Stomach (tissue), 19 donors: ENCODE data around the gene PLEKHO2. TPM values are rescaled to one million over a fixed set of nuclear protein-coding genes. Genes with fewer than 3 reads are reported as not detected.
"Not testable (repeated sequence)": the region's sequence is repeated elsewhere in the genome, so short reads cannot be mapped to it uniquely, and the experiment has no call there.

Experiments
- DNase-seq, 2 donors: peaks; one replicate each; pipeline versions ENCODE4 v3.0.0 to v3.0.0-alpha.2; 2013 to 2019
- H3K27ac ChIP-seq, 5 donors: fragments of 200-600 bp in 4 of 5; sonication (generic) in 4 of 5; one replicate each; pipeline ENCODE4 v1.5.1; 2013 to 2019; ENCODE audit warnings: mild to moderate bottlenecking in 1 of 5, moderate library complexity in 1 of 5
- H3K27me3 ChIP-seq, 3 donors: fragments of 200-600 bp; sonication (generic); one replicate each; pipeline ENCODE4 v1.5.1; 2017 to 2019; ENCODE audit warnings: mixed run types in 1 of 3
- H3K36me3 ChIP-seq, 4 donors: fragments of 200-600 bp; sonication (generic); 1 replicate in 3 of 4; 2 replicates in 1 of 4; pipeline ENCODE4 v1.5.1; 2016 to 2019
- H3K4me1 ChIP-seq, 4 donors: fragments of 200-600 bp; sonication (generic); one replicate each; pipeline ENCODE4 v1.5.1; 2016 to 2019
- H3K4me3 ChIP-seq, 4 donors: fragments of 200-600 bp; sonication (generic) in 3 of 4; one replicate each; pipeline ENCODE4 v1.5.1; 2016 to 2019; ENCODE audit warnings: mild to moderate bottlenecking in 1 of 4
- H3K9me3 ChIP-seq, 4 donors: fragments of 200-600 bp; sonication (generic); one replicate each; pipeline ENCODE4 v1.5.1; 2016 to 2019
- CTCF ChIP-seq, 7 experiments: fragments of 450-650 bp in 4 of 7; fragments of 200-600 bp in 3 of 7; sonication (generic) in 3 of 7; IDR thresholded peaks; one replicate each; pipeline ENCODE4 v1.5.1; 2016 to 2019; ENCODE audit warnings: antibody characterized with exemption in 7 of 7, control low read depth in 2 of 7, mild to moderate bottlenecking in 1 of 7
- EP300 ChIP-seq: sonication (generic); formaldehyde crosslinking; IDR thresholded peaks from one replicate; pipeline ENCODE4 v1.6.1; 2017; ENCODE audit warnings: antibody characterized with exemption
- POLR2A ChIP-seq, 4 donors: fragments of 450-650 bp; IDR thresholded peaks; one replicate each; pipeline ENCODE4 v1.6.1; 2016; ENCODE audit warnings: antibody characterized with exemption in 4 of 4, control low read depth in 2 of 4, mild to moderate bottlenecking in 1 of 4, moderate library complexity in 1 of 4
- POLR2AphosphoS5 ChIP-seq, 3 donors: sonication (generic); formaldehyde crosslinking; IDR thresholded peaks; one replicate each; pipeline ENCODE4 v1.6.1; 2016; ENCODE audit warnings: antibody characterized with exemption in 3 of 3
- WGBS, 5 donors: extraction: QIAGEN DNeasy Blood & Tissue Kit in 3 of 5; methylation state at CpG; one replicate each; pipeline versions ENCODE4 v1.1.5 to v1.1.7; 2013 to 2018; 5-methylcytosine and 5-hydroxymethylcytosine counted together
- intact Hi-C: fragments of 100-400 bp; cut with DNase I; formaldehyde crosslinking; loops from one replicate; pipeline ENCODE4 v1.15.1; 2023; ENCODE audit warnings: low total_unique reads
- long read RNA-seq, 10 donors: transcript quantifications; one replicate each; lab custom pipeline, GENCODE V29; 2026
- polyA plus RNA-seq, 3 donors: library from polyadenylated mRNA; stranded (reverse); fragments of 200-250 nt; gene quantifications; one replicate each; pipeline ENCODE4 v1.2.3, GENCODE V29; 2013
- total RNA-seq, 5 donors: library from RNA; depleted of rRNA; stranded (reverse); fragments of >200 nt; gene quantifications; one replicate each; pipeline versions ENCODE4 v1.1.0 to v1.2.3, GENCODE V29; 2014 to 2016
- donor health status: healthy with polysubstance abuse.
- donor health status: Bipolar disorder and iron deficiency.
- donor health status: healthy.

PLEKHO2 gene
- total RNA-seq (10 to 100 TPM in 4 of 5 donors, 1 to 10 TPM in 1; 9.0 to 23.9 (median 15.2) TPM), polyA plus RNA-seq (10 to 100 TPM in 2 of 3 donors, 1 to 10 TPM in 1; 7.5 to 25.4 (median 23.2) TPM)
- long read RNA-seq, donor 1, transcript PLEKHO2-201 (6 exons, 3,720 nt), result major isoform, 6 of 6 reads
- long read RNA-seq, donor 1, partial matches to known transcripts, result 0 of 6 reads
- long read RNA-seq, donor 1, other reads (novel, unspliced or antisense), result 0 of 6 reads
- long read RNA-seq, donor 2, result 0 reads
- long read RNA-seq, donor 3, partial matches to known transcripts, result 0 of 3 reads
- long read RNA-seq, donor 3, other reads (novel, unspliced or antisense), result 0 of 3 reads
- long read RNA-seq, donor 4, result 0 reads
- long read RNA-seq, donor 5, partial matches to known transcripts, result 11 of 13 reads
- long read RNA-seq, donor 5, other reads (novel, unspliced or antisense), result 0 of 13 reads
- long read RNA-seq, donor 6, transcript PLEKHO2-201 (6 exons, 3,720 nt), result major isoform, 7 of 7 reads
- long read RNA-seq, donor 6, partial matches to known transcripts, result 0 of 7 reads
- long read RNA-seq, donor 6, other reads (novel, unspliced or antisense), result 0 of 7 reads
- long read RNA-seq, donor 7, transcript PLEKHO2-201 (6 exons, 3,720 nt), result major isoform, 7 of 7 reads
- long read RNA-seq, donor 7, partial matches to known transcripts, result 0 of 7 reads
- long read RNA-seq, donor 7, other reads (novel, unspliced or antisense), result 0 of 7 reads
- long read RNA-seq, donor 8, partial matches to known transcripts, result 0 of 2 reads
- long read RNA-seq, donor 8, other reads (novel, unspliced or antisense), result 0 of 2 reads
- long read RNA-seq, donor 9, result 0 reads
- long read RNA-seq, donor 10, partial matches to known transcripts, result 0 of 1 reads
- long read RNA-seq, donor 10, other reads (novel, unspliced or antisense), result 0 of 1 reads

- peak within 1 kb of the TSS; percentile 77 to 96 (median 94) for H3K4me3 ChIP-seq
- H3K27ac ChIP-seq, result peak within 1 kb of the TSS; percentile 84 to 98 (median 95)
- intact Hi-C loops, result no loop called here
- DNase-seq, result peak; percentile 93 to 98
- H3K36me3 ChIP-seq, result peaks cover 0 to 3% (median 0%) of the 10 kb centered on the region in 4 donors
- H3K4me1 ChIP-seq, result peaks cover 20 to 57% (median 44%) of the 10 kb centered on the region in 4 donors
- no peaks in the 10 kb centered on the region for H3K9me3 ChIP-seq
- peak in 1 of 4 donors; percentile 26 for TF ChIP-seq POLR2A (IDR thresholded peaks at IDR 0.05)
- peak in 1 of 7 experiments; percentile 8 for TF ChIP-seq CTCF (IDR thresholded peaks at IDR 0.05)
- peak; percentile 80 to 96 (median 95) for TF ChIP-seq POLR2AphosphoS5 (IDR thresholded peaks at IDR 0.05)
- TF ChIP-seq EP300, result no peak
- WGBS, 5 donors, result 0 to 3% (median 1%) methylated on average over 17 to 73 of the region's 75 CpGs
- H3K27me3 ChIP-seq, result no peaks in the 10 kb centered on the region
These were observed at the start of gene PLEKHO2 for GRCh38 chr15:64841344-64842095. Gene PLEKHO2, plus strand, starts transcription at chr15:64841915. Its CDS starts 102 bp downstream, at chr15:64842017.

GRCh38 chr15:64792282-64792681, 49.4 kb upstream of the PLEKHO2 start:
- no peak overlapping the region for H3K4me3 ChIP-seq
- H3K27ac ChIP-seq, result no peak overlapping the region
- TF ChIP-seq POLR2AphosphoS5 (IDR thresholded peaks at IDR 0.05) (no peak), EP300 (no peak), CTCF (IDR thresholded peaks at IDR 0.05) (no peak), POLR2A (IDR thresholded peaks at IDR 0.05) (no peak)
- no peaks in the 10 kb centered on the region for H3K36me3 ChIP-seq
- no peaks in the 10 kb centered on the region for H3K27me3 ChIP-seq
- DNase-seq, result no peak
- H3K9me3 ChIP-seq, result no peaks in the 10 kb centered on the region
- WGBS, 5 donors, result 76 to 80% (median 79%) methylated on average over 3 of the region's 3 CpGs
- no peaks in the 10 kb centered on the region for H3K4me1 ChIP-seq
- intact Hi-C loops, result no loop called here

- H3K36me3 ChIP-seq, H3K27ac ChIP-seq, H3K4me3 ChIP-seq, DNase-seq, H3K9me3 ChIP-seq, H3K27me3 ChIP-seq, H3K4me1 ChIP-seq, intact Hi-C loops: not testable (repeated sequence)
- WGBS, 5 donors, result 89 to 95% (median 94%) methylated on average over 7 of the region's 7 CpGs
These were observed 46.4 kb upstream of the PLEKHO2 start for GRCh38 chr15:64795299-64795698.

GRCh38 chr15:64795921-64796320, 45.8 kb upstream of the PLEKHO2 start:
- H3K4me1 ChIP-seq, H3K27me3 ChIP-seq, intact Hi-C loops, H3K4me3 ChIP-seq, H3K9me3 ChIP-seq, DNase-seq, H3K36me3 ChIP-seq, H3K27ac ChIP-seq: not testable (repeated sequence)
- WGBS, 5 donors, result 82 to 91% (median 86%) methylated on average over 9 of the region's 9 CpGs

- H3K4me1 ChIP-seq, H3K4me3 ChIP-seq, H3K27me3 ChIP-seq, DNase-seq, H3K27ac ChIP-seq, intact Hi-C loops, H3K9me3 ChIP-seq, H3K36me3 ChIP-seq: not testable (repeated sequence)
- WGBS, 5 donors, result 92 to 96% (median 93%) methylated on average over 5 to 27 of the region's 29 CpGs; no CpG with 5 or more reads in 1 of the 5 donors
These were observed 42.8 kb upstream of the PLEKHO2 start for GRCh38 chr15:64798905-64799304.
